Liver (tissue), 9 donors: Measurements from ENCODE around the gene ARHGEF12. TPM values are rescaled to one million over a fixed set of nuclear protein-coding genes. Genes with fewer than 3 reads are reported as not detected.

Experiments
- DNase-seq: peaks from one replicate; pipeline ENCODE4 v3.0.0-alpha.2; 2017; ENCODE audit warnings: low spot score
- H3K27ac ChIP-seq, 2 donors: one replicate each; pipeline ENCODE4 v1.7.0; 2013; ENCODE audit warnings: inconsistent platforms in 2 of 2, low read length in 2 of 2, control low read depth in 1 of 2, low read depth in 1 of 2, mild to moderate bottlenecking in 1 of 2
- H3K27me3 ChIP-seq, 4 donors: one replicate each; pipeline versions ENCODE4 v1.6.1 to v1.7.0; 2013; ENCODE audit warnings: low read length in 3 of 4, inconsistent platforms in 1 of 4, mild to moderate bottlenecking in 1 of 4, moderate library complexity in 1 of 4; ENCODE audit not compliant: control insufficient read depth in 4 of 4, insufficient read depth in 4 of 4
- H3K36me3 ChIP-seq, 4 donors: one replicate each; pipeline versions ENCODE4 v1.6.1 to v1.7.0; 2013; ENCODE audit warnings: low read length in 3 of 4, mild to moderate bottlenecking in 3 of 4, low read depth in 1 of 4, moderate library complexity in 1 of 4; ENCODE audit not compliant: control insufficient read depth in 4 of 4, insufficient read depth in 3 of 4
- H3K4me1 ChIP-seq, 4 donors: one replicate each; pipeline versions ENCODE4 v1.6.1 to v1.7.0; 2013; ENCODE audit warnings: low read length in 3 of 4, mild to moderate bottlenecking in 3 of 4, moderate library complexity in 1 of 4; ENCODE audit not compliant: control insufficient read depth in 4 of 4, insufficient read depth in 4 of 4
- H3K4me3 ChIP-seq, 3 donors: one replicate each; pipeline versions ENCODE4 v1.6.1 to v1.7.0; 2013; ENCODE audit warnings: low read length in 3 of 3, control low read depth in 1 of 3, low read depth in 1 of 3, mild to moderate bottlenecking in 1 of 3
- H3K9ac ChIP-seq, 2 donors: one replicate each; pipeline ENCODE4 v1.7.0; 2013; ENCODE audit warnings: low read length in 2 of 2, mild to moderate bottlenecking in 2 of 2, moderate library complexity in 2 of 2, control low read depth in 1 of 2, low read depth in 1 of 2
- H3K9me3 ChIP-seq, 4 donors: one replicate each; pipeline versions ENCODE4 v1.6.1 to v1.7.0; 2013; ENCODE audit warnings: low read length in 3 of 4; ENCODE audit not compliant: control insufficient read depth in 4 of 4
- EGR1 ChIP-seq, 2 donors: IDR thresholded peaks; 2 replicates each; pipeline ENCODE4 v1.6.1; 2016 to 2018; ENCODE audit warnings: antibody characterized with exemption in 2 of 2, low read depth in 2 of 2
- FOXA1 ChIP-seq: IDR thresholded peaks from 2 replicates; pipeline ENCODE4 v1.6.1; 2016; ENCODE audit warnings: antibody characterized with exemption
- FOXA2 ChIP-seq: IDR thresholded peaks from 2 replicates; pipeline ENCODE4 v1.6.1; 2016; ENCODE audit warnings: antibody characterized with exemption
- GABPA ChIP-seq, 2 donors: IDR thresholded peaks in 1 of 2; conservative IDR thresholded peaks in 1 of 2; 2 replicates each; pipeline ENCODE4 v1.6.1; 2016; ENCODE audit warnings: antibody characterized with exemption in 2 of 2, mild to moderate bottlenecking in 1 of 2, moderate library complexity in 1 of 2
- HNF4A ChIP-seq, 2 donors: conservative IDR thresholded peaks; 2 replicates each; pipeline ENCODE4 v1.6.1; 2016; ENCODE audit warnings: antibody characterized with exemption in 2 of 2, mild to moderate bottlenecking in 2 of 2
- HNF4G ChIP-seq: IDR thresholded peaks from 2 replicates; pipeline ENCODE4 v1.6.1; 2016; ENCODE audit warnings: antibody characterized with exemption
- JUND ChIP-seq, 2 donors: IDR thresholded peaks; 2 replicates each; pipeline ENCODE4 v1.6.1; 2016; ENCODE audit warnings: antibody characterized with exemption in 2 of 2
- NR2F2 ChIP-seq: IDR thresholded peaks from 2 replicates; pipeline ENCODE4 v1.6.1; 2016; ENCODE audit warnings: antibody characterized with exemption
- RAD21 ChIP-seq, 2 donors: IDR thresholded peaks; 2 replicates each; pipeline ENCODE4 v1.6.1; 2016; ENCODE audit warnings: antibody characterized with exemption in 2 of 2, mild to moderate bottlenecking in 2 of 2
- RXRA ChIP-seq, 2 donors: IDR thresholded peaks; 2 replicates each; pipeline ENCODE4 v1.6.1; 2017 to 2018; ENCODE audit warnings: antibody characterized with exemption in 2 of 2, mild to moderate bottlenecking in 1 of 2
- SP1 ChIP-seq: IDR thresholded peaks from 2 replicates; pipeline ENCODE4 v1.6.1; 2018; ENCODE audit warnings: antibody characterized with exemption, mild to moderate bottlenecking
- TAF1 ChIP-seq: conservative IDR thresholded peaks from 2 replicates; pipeline ENCODE4 v1.6.1; 2016; ENCODE audit warnings: antibody characterized with exemption, mild to moderate bottlenecking
- YY1 ChIP-seq: IDR thresholded peaks from 2 replicates; pipeline ENCODE4 v1.6.1; 2016; ENCODE audit warnings: antibody characterized with exemption, mild to moderate bottlenecking
- WGBS: extraction: QIAGEN DNeasy Blood & Tissue Kit; methylation state at CpG from one replicate; pipeline ENCODE4 v1.1.7; 2013; 5-methylcytosine and 5-hydroxymethylcytosine counted together
- polyA plus RNA-seq, 2 donors: library from polyadenylated mRNA; stranded (reverse) in 1 of 2; unstranded in 1 of 2; fragments of 200-250 nt in 1 of 2; fragments of >200 nt in 1 of 2; fragmentation: Nextera tagmentation in 1 of 2; extraction: Ambion mirVana in 1 of 2; gene quantifications; one replicate each; pipeline versions ENCODE4 v1.2.1 to v1.2.3, GENCODE V29; 2013 to 2015
- total RNA-seq, 2 donors: library from RNA; depleted of rRNA; stranded (reverse); fragments of >200 nt; gene quantifications; one replicate each; pipeline ENCODE4 v1.2.3, GENCODE V29; 2014
- TF ChIP-seq, protein P1 (sequence below): IDR thresholded peaks from 2 replicates; pipeline ENCODE4 v1.6.1; 2016; ENCODE audit warnings: antibody characterized with exemption
- TF ChIP-seq, protein P2 (sequence below): IDR thresholded peaks from 2 replicates; pipeline ENCODE4 v1.6.1; 2016; ENCODE audit warnings: antibody characterized with exemption, mild to moderate bottlenecking
- TF ChIP-seq, protein P3 (sequence below): fragments of 150-350 bp; IDR thresholded peaks from 2 replicates; pipeline ENCODE4 v1.5.1; 2017; ENCODE audit warnings: improper control_type of control experiment, low read depth, low read length; ENCODE audit not compliant: missing input control
- TF ChIP-seq, protein P4 (sequence below): IDR thresholded peaks from 2 replicates; pipeline ENCODE4 v1.6.1; 2016; ENCODE audit warnings: antibody characterized with exemption
- TF ChIP-seq, protein P5 (sequence below): IDR thresholded peaks from 2 replicates; pipeline ENCODE4 v1.6.1; 2016; ENCODE audit warnings: antibody characterized with exemption
- donor health status: healthy.
- donor health status: healthy.
- donor health status: healthy.
- donor health status: healthy.
- donor health status: healthy.

Gene ARHGEF12
- total and polyA plus RNA-seq, 4 donors = 28.0 to 169 (median 53.9) TPM

DNA sequence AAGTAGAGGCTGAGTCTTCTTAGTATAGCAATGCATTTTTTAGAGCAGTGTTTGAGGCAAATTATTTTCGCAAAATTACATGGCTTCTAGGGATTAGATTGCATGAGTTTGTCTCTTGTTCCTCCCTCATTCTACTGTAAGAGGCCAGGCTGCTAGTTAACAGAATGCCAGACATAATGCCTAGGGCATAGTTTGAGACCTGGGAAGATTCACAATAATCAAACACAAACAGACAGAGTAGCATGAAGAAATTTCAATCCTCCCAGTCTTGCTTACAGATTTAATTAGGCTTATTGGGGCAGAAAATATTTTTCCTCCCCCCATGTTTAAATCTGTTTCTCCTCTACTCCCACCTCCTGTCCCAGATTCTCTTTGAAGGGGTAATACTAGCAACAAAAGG lies 48.3 kb downstream of the ARHGEF12 start (continued):
- TF ChIP-seq, protein P1, sequence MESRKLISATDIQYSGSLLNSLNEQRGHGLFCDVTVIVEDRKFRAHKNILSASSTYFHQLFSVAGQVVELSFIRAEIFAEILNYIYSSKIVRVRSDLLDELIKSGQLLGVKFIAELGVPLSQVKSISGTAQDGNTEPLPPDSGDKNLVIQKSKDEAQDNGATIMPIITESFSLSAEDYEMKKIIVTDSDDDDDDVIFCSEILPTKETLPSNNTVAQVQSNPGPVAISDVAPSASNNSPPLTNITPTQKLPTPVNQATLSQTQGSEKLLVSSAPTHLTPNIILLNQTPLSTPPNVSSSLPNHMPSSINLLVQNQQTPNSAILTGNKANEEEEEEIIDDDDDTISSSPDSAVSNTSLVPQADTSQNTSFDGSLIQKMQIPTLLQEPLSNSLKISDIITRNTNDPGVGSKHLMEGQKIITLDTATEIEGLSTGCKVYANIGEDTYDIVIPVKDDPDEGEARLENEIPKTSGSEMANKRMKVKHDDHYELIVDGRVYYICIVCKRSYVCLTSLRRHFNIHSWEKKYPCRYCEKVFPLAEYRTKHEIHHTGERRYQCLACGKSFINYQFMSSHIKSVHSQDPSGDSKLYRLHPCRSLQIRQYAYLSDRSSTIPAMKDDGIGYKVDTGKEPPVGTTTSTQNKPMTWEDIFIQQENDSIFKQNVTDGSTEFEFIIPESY = no peak
- TF ChIP-seq YY1 = no peak

DNA sequence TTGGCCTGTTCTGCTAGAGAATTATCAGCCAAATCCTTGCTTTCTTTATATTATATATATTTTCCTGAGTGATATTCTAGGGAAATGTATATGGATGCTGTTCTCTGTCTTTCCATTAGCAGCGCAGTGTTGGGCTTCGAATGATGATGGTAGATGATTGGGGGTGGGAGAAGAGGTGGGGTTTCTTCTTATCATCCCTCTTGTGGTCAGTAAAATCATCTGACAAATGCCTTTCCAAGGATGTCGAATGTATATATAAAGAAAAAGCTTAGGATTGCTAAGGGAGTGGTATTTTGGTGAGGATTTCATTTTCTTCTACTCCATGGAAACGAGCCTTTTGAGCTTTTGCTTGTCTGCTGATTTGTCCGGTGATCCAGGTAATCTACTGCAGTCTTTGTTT lies 48.9 kb downstream of the ARHGEF12 start:
- H3K27ac ChIP-seq = no peak overlapping the region
- no peak overlapping the region for H3K9ac ChIP-seq
- H3K9me3 ChIP-seq = no peaks in the 10 kb centered on the region
- TF ChIP-seq NR2F2 (no peak), HNF4G (no peak), HNF4A (conservative IDR thresholded peaks at IDR 0.05) (no peak), GABPA (IDR thresholded peaks at IDR 0.05 in 1 of 2, conservative IDR thresholded peaks at IDR 0.05 in 1 of 2) (no peak), EGR1 (IDR thresholded peaks at IDR 0.05; ENCODE audit: low read depth in 2 of 2) (no peak), RAD21 (IDR thresholded peaks at IDR 0.05) (no peak), RXRA (IDR thresholded peaks at IDR 0.05) (no peak), FOXA1 (no peak), YY1 (no peak), JUND (IDR thresholded peaks at IDR 0.05) (no peak), SP1 (no peak), FOXA2 (no peak), TAF1 (no peak)
- TF ChIP-seq, protein P2, sequence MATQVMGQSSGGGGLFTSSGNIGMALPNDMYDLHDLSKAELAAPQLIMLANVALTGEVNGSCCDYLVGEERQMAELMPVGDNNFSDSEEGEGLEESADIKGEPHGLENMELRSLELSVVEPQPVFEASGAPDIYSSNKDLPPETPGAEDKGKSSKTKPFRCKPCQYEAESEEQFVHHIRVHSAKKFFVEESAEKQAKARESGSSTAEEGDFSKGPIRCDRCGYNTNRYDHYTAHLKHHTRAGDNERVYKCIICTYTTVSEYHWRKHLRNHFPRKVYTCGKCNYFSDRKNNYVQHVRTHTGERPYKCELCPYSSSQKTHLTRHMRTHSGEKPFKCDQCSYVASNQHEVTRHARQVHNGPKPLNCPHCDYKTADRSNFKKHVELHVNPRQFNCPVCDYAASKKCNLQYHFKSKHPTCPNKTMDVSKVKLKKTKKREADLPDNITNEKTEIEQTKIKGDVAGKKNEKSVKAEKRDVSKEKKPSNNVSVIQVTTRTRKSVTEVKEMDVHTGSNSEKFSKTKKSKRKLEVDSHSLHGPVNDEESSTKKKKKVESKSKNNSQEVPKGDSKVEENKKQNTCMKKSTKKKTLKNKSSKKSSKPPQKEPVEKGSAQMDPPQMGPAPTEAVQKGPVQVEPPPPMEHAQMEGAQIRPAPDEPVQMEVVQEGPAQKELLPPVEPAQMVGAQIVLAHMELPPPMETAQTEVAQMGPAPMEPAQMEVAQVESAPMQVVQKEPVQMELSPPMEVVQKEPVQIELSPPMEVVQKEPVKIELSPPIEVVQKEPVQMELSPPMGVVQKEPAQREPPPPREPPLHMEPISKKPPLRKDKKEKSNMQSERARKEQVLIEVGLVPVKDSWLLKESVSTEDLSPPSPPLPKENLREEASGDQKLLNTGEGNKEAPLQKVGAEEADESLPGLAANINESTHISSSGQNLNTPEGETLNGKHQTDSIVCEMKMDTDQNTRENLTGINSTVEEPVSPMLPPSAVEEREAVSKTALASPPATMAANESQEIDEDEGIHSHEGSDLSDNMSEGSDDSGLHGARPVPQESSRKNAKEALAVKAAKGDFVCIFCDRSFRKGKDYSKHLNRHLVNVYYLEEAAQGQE = no peak
- TF ChIP-seq, protein P3, sequence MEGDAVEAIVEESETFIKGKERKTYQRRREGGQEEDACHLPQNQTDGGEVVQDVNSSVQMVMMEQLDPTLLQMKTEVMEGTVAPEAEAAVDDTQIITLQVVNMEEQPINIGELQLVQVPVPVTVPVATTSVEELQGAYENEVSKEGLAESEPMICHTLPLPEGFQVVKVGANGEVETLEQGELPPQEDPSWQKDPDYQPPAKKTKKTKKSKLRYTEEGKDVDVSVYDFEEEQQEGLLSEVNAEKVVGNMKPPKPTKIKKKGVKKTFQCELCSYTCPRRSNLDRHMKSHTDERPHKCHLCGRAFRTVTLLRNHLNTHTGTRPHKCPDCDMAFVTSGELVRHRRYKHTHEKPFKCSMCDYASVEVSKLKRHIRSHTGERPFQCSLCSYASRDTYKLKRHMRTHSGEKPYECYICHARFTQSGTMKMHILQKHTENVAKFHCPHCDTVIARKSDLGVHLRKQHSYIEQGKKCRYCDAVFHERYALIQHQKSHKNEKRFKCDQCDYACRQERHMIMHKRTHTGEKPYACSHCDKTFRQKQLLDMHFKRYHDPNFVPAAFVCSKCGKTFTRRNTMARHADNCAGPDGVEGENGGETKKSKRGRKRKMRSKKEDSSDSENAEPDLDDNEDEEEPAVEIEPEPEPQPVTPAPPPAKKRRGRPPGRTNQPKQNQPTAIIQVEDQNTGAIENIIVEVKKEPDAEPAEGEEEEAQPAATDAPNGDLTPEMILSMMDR = no peak
- TF ChIP-seq, protein P1 = no peak
- TF ChIP-seq, protein P4, sequence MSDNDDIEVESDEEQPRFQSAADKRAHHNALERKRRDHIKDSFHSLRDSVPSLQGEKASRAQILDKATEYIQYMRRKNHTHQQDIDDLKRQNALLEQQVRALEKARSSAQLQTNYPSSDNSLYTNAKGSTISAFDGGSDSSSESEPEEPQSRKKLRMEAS = no peak
- TF ChIP-seq, protein P5, sequence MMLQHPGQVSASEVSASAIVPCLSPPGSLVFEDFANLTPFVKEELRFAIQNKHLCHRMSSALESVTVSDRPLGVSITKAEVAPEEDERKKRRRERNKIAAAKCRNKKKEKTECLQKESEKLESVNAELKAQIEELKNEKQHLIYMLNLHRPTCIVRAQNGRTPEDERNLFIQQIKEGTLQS = no peak
- H3K27me3 ChIP-seq = no peaks in the 10 kb centered on the region
- H3K4me1 ChIP-seq = peaks cover under 1 to 28% (median 5%) of the 10 kb centered on the region in 4 donors
- H3K36me3 ChIP-seq = no peaks in the 10 kb centered on the region
- no peak for DNase-seq
- H3K4me3 ChIP-seq = no peak overlapping the region
- WGBS = 89% methylated on average over 5 of the region's 5 CpGs
